NCI-H2107 (cell line): ENCODE data around the gene SLC4A3.
A peak's percentile ranks its signal among the peaks of the same experiment; 100 is the strongest.
"Not testable (repeated sequence)": the region's sequence is repeated elsewhere in the genome, so short reads cannot be mapped to it uniquely, and the experiment has no call there.

Experiments
- DNase-seq: peaks from one replicate; lab custom pipeline; 2025; lab: John Stamatoyannopoulos, UW

SLC4A3 gene

DNA sequence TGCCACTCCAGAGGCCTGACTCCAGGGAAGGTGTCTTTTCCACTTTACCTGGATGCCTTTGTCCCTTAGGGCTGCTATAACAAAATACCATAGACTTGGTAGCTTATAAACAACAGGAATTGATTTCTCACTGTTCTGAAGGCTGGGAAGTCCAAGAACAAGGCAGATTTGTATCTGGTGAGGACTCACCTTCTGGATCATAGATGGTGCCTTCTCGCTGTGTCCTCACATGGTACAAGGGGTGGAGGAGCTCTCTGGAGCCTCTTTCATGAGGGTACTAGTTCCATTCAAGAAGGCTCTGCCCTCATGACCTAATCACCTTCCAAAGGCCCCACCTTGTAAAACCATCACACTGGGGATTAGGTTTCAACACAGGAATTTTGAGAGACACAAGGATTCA lies 52.1 kb downstream of the SLC4A3 start:
- DNase-seq = no peak

DNA sequence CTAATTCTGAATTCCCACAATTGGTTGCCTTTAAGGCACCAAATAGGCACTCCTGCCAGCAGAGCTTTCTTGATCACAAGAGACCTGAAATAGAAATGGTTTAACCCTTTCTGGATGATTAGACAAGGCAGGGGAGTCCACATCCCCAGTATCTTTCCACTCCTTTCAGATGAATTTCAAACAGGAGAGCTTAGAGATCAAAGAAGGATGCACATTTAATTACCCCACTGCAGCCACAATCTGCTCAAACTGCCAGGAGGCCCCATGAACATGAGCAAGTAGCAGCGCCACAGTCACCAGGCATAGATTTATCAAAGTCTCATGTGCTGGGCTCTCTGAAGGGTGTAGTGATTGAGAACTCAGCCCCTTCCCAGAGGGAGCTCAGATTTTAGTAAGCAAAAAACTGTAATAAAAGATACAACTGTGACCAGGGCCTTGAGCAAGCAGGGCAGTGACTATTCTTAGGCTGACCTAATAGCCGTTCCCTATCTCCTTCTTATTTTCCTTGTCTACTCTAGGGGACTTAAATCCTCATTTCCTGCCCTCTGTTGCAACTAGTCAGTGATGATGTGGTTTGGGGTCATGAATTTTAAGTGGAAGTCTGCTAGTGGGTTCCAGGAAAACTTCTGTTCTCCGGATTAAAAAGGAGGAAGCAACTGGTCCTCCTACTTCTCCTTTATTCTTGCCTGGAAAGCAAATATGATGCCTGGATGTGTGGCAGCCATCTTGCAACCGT lies 53.7 kb downstream of the SLC4A3 start:
- DNase-seq = no peak

DNA sequence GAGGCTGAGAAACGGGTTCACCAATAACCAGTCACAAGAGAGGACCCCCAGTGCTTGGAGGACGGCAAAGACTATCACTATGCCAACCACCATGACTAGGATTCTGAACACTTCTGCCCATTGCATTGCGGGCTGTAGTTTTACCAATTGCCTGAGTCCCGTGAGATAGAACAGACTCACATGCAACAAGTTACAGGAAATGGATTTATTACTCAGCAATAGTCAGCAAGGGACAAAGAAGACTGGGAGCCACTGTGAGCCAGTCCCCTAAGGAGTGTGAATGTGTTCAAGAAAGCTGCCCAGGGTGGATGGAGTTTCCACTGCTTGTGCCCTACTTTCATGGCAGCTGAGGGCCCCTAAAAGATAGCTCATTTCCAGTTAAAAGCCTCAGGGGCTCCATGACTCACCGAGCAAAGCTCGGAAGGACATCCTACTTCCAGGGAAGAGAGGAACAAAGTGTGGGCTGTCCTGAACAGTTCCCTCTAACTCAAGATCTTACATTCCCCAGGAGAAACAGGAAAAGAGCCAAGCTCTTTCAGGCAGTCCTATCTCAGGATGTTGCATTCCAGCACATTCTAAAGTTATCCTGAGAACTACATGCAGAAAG lies 54.4 kb downstream of the SLC4A3 start:
- no peak for DNase-seq

DNA sequence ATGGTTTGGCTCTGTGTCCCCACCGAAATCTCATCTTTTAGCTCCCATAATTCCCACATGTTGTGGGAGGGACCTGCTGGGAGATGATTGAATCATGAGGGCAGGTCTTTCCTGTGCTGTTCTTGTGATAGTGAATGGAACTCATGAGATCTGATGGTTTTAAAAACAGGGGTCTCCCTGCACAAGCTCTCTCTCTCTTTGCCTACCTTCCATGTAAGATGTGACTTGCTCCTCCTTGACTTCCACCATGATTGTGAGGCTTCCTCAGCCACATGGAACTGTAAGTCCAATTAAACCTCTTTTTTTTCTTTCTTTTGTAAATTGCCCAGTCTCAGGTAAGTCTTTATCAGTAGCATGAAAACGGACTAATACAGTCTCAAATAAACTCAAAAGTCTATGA lies 56.0 kb downstream of the SLC4A3 start:
- not testable (repeated sequence) for DNase-seq

DNA sequence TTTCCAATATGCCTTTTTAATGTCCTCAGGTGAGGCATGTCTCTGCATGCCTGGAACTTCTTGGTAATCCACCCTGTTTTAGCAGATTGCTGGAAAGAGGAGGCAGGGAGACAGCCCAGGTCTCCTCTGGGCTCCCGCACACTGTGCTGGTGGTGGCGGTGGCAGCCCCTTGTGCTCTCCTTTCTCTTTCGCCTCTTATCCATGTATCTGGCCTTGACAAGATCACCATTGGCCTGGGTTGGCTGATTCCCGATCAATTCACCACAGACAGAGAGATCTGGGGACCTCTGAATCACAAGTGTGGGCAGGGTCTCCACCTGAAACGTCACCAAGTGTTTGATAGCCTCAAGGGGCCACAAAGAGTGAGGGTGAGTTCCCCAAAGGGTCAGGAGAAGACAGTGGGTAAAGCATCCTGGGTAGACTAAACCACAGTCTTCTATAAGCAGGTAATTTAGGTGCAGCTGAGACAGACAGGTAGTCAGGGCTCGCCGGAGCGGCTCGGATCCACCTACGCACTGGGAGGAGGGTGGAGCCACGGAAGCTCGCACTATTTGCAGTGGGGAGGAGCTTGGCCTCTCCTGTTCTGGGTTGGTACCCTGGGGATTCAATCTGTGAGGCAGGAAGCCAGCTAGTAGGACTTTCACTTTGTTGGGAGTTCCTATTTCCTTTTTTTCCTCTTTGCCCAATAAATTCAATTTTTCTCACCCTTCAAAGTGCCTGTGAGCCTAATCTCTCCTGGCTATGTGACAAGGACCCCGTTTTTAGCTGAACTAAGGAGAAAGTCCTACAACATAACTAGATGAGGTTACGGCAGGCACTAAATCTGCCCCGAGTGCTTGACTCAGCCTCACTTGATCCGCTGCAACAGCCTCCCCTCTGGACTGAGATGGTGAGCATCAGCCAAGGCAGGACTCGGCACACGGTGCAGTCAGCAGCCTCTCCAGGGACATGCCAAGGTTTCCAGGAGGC lies 57.6 kb downstream of the SLC4A3 start:
- peak; percentile 35 for DNase-seq

DNA sequence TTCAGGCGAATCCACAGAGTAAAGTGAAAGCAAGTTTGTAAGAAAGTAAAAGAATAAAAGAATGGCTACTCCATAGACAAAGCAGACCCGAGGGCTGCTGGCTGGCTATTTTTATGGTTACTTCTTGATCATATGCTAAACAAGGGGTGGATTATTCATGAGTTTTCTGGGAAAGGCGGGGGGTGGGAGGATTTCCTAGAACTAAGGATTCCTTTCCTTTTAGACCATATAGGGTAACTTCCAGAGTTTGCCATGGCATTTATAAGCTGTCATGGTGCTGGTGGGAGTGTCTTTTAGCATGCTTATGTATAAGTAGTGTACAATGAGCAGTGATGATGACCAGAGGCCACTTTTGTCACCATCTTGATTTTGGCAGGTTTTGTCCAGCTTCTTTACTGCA lies 59.8 kb downstream of the SLC4A3 start:
- DNase-seq = no peak

DNA sequence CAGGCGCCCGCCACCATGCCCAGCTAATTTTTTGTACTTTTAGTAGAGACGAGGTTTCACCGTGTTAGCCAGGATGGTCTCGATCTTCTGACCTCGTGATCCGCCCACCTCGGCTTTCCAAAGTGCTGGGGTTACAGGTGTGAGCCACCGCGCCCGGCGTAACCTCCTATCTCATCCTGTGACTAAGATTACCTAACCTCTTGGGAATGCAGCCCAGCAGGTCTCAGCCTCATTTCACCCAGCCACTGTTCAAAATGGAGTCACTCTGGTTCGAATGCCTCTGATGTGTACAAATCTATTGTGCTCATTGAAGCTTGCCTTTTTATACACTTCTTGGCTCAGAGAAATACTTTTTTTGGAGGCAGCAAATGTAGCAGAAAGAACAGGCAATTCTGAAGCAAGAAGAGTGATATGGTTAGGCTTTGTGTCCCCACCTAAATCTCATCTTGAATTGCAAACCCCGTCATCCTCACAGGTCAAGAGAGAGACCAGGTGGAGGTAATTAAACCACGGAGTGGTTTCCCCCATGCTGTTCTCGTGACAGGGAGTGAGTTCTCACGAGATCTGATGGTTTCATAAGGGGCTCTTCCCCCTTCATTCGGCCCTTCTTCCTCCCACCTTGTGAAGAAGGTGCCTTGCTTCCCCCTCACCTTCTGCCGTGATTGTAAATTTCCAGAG lies 60.6 kb downstream of the SLC4A3 start:
- no peak for DNase-seq

DNA sequence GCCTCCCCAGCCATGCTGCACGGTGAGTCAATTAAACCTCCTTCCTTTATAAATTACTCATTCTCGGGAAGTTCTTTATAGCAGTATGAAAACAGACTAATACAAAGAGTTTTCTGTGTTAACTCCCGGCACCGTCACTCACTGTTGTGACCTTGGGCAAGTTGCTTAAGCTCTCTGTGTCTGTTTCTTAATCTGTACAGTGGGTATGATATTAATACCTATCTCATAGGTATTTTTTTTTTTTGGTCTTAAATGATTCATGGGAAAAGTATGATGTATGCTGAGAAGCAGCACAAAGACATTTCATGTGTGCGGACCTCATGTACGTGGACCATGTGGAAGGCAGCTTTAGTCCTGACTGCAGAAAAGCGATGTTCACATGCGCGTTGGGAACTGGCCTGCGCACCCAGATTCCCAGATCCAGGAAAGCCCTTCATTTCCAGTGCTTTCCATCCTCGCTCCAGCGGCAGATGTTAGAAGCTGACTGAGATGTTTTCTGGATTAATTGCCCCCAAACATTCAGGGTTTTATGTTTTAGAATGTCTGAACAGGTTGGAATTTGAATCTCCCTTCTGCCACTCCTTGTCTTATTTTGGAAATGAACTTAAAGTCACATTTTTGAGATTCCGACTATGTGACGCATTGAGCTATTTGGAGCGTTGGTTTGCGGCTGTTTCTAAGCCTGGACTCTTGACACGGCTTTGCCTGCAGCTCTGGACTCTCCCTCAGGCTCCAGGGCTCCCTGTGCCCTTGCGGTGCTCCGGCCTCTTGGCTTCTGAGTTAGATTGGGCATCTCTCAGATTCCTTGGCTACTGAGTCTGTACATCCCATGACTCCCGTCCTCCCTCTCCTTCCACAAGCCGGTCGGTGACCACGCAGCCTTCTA lies 61.4 kb downstream of the SLC4A3 start:
- no peak for DNase-seq

DNA sequence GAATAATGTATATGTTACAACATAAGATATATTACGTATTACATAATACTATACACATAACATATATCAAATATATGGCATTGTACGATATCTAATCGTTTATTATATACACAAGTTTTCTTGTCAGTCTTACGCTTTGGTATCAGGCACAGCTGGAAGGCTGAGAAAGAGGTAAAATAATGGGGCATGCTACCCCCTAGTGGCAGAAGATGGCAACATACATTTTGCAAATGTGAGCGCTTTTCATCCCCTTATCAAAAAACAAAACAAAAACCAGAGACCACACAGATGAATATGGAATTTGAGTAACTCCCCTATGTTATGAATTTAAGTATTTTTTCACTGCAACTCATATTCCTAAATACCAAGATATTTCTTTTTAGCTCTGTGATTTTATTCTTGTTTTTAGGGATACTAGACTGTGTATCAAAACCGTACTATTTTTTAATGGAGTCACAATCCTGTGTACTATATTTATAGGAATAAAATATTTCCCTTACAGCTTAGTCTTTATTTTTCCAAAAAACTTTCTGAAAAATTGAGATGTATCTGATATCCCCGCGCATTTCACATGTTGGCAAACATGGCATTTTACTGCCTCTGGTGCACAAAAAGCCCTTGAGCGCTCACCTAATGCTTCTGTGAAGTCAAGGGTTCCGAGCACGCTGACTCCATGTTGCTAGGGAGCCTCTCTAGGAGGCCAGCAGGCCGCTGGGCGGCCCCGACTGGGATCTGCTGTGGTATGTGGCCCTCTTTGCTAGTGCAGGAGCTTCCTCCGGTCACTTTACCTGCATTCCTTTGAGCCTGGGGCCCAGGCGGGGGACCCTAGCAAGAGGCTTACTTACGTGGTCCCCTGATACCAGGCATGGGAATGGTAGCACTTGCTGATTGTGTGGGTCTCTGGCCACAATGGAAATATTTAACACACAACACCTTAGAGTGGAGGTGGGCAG lies 62.5 kb downstream of the SLC4A3 start:
- no peak for DNase-seq

DNA sequence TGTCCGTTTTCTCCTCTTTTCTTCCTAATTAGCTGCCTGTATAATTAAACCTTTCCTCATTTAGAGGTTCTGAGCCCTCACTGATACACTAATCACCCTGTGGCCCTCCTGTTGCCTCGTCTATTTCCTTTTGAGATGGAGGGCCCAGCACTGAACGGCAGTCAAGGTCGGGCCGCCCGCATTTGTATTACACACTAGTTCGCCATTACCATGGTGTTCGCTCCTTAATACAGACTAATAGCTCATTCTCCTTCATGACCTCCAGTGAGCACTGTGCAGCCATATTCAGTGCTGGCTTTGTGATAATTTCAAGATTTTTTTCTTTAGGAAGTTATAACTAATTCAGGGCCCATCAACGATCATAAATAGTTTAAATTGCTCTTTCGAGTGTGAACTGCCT lies 64.1 kb downstream of the SLC4A3 start:
- DNase-seq = no peak
